Measurements from ENCODE around the gene A3GALT2. TPM values are rescaled to one million over a fixed set of nuclear protein-coding genes. Genes with fewer than 3 reads are reported as not detected.

The A3GALT2 gene
- total and polyA plus RNA-seq, 7 experiments from 2014 or later, result not detected

DNA sequence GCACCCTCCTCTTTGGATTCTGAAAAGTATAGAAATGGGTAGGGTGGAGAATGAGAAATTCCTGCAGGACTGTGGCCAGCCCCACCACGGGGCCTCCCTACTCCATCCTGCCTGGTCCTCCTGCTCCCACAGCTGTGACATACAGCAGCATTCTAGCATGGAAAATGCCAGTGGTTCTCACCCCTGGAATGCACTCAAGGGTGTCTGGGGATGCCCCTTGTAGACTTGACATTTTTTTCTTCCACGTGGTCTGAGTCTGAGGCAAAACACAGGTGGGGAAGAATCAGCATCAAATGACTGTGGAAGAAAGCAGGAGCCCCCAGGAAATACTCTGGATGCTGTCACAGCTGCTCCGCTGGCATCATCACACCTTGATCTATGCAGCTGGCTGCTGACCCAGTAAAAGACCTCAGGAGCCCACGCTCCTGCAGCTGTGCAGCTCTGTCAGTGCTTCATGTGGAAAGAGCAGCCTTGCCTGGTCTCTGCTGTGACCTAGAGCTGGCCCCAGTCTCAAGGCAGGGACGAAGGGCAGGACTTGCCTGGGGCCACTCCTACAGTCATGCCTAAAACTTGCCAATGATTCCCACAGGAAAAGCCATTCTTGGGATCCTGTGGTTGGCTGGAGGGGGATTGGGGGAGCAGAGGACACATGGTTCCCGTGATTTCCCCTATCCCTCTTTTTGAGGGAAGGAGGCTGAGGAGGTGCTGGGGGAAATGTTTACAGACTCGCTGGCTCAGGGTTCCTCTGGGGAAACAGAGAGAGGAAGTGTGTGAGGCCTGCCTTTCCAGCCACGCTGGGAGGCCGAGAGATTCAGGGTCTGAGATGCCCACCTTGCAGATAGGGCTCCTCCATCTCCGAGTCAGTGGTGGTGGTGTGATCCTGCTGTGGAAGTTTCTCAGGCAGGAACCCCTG lies 10.8 kb upstream of the A3GALT2 start:
- H3K27me3 Mint-ChIP-seq, result no peaks in the 10 kb centered on the region
- H3K4me3 ChIP-seq (ENCODE audit: low read length), result no peak overlapping the region
- ChIA-PET CTCF (no interaction called here), POLR2A (no interaction called here)
- no peak for DNase-seq
- H3K9me3 ChIP-seq (ENCODE audit: control insufficient read depth in 2 of 3, low read length in 3 of 3), result no peaks in the 10 kb centered on the region
- H3K4me1 Mint-ChIP-seq, result peaks cover 7 to 23% (median 18%) of the 10 kb centered on the region in 7 donors
- intact Hi-C loops (cut with micrococcal nuclease), result no loop called here
- H3K36me3 Mint-ChIP-seq, result peaks cover 14 to 47% (median 20%) of the 10 kb centered on the region in 5 donors
- no peaks in the 10 kb centered on the region for H3K4me1 ChIP-seq (ENCODE audit: control insufficient read depth in 2 of 2, insufficient read depth in 2 of 2, low read length in 2 of 2)
- H3K27ac Mint-ChIP-seq, result no peak overlapping the region
- no peak overlapping the region for H3K4me3 Mint-ChIP-seq
- no peaks in the 10 kb centered on the region for H3K9me3 Mint-ChIP-seq
- no peaks in the 10 kb centered on the region for H3K27me3 ChIP-seq (ENCODE audit: control insufficient read depth in 2 of 2, insufficient read depth in 2 of 2, low read length in 2 of 2)
- no peak overlapping the region for H3K27ac ChIP-seq (ENCODE audit: low read depth, low read length)
- peaks cover 17 to 71% (median 34%) of the 10 kb centered on the region in 3 experiments for H3K36me3 ChIP-seq (ENCODE audit: control insufficient read depth in 2 of 3, insufficient read depth in 3 of 3, low read length in 3 of 3)
- no peak for ATAC-seq

DNA sequence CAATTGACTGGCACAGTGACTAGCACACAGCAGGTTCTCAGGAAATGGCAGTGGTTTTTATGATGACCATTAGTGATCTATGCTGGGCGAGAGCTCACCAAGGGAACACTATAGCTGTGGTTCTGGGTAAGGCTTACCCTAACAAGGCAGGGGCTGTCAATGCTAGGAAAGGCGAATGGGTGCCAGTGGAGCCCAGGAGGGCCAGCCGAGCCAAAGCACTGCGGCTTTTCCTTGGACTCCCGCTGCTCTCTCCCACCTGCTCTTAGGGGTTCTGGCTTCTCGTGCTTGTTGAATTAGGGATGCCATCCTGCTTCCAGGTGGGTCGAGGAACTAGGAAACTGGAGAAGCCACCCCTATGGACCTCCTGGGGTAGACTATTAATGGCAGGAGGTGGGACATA lies 10.0 kb upstream of the A3GALT2 start:
- H3K4me1 Mint-ChIP-seq, result peaks cover 6 to 21% (median 11%) of the 10 kb centered on the region in 7 donors
- H3K36me3 Mint-ChIP-seq, result peaks cover 16 to 52% (median 23%) of the 10 kb centered on the region in 5 donors
- Histone ChIP-seq H3K36me3 (ENCODE audit: control insufficient read depth in 2 of 3, insufficient read depth in 3 of 3, low read length in 3 of 3) (peaks cover 17 to 79% (median 40%) of the 10 kb centered on the region in 3 experiments), H3K9me3 (ENCODE audit: control insufficient read depth in 2 of 3, low read length in 3 of 3) (no peaks in the 10 kb centered on the region), H3K27ac (ENCODE audit: low read depth, low read length) (no peak overlapping the region), H3K27me3 (ENCODE audit: control insufficient read depth in 2 of 2, insufficient read depth in 2 of 2, low read length in 2 of 2) (no peaks in the 10 kb centered on the region), H3K4me1 (ENCODE audit: control insufficient read depth in 2 of 2, insufficient read depth in 2 of 2, low read length in 2 of 2) (no peaks in the 10 kb centered on the region), H3K4me3 (ENCODE audit: low read length) (no peak overlapping the region)
- H3K4me3 Mint-ChIP-seq, result no peak overlapping the region
- H3K27me3 Mint-ChIP-seq, result no peaks in the 10 kb centered on the region
- no peak overlapping the region for H3K27ac Mint-ChIP-seq
- POLR2A ChIA-PET, result no interaction called here
- ATAC-seq (no peak), DNase-seq (no peak)
- CTCF ChIA-PET, result interaction anchor here (1.1 kb wide), 1 partner anchor 33 kb away, joined by 3 read pairs; no protein-coding TSS in a partner anchor
- intact Hi-C loops (cut with micrococcal nuclease), result no loop called here
- no peaks in the 10 kb centered on the region for H3K9me3 Mint-ChIP-seq

DNA sequence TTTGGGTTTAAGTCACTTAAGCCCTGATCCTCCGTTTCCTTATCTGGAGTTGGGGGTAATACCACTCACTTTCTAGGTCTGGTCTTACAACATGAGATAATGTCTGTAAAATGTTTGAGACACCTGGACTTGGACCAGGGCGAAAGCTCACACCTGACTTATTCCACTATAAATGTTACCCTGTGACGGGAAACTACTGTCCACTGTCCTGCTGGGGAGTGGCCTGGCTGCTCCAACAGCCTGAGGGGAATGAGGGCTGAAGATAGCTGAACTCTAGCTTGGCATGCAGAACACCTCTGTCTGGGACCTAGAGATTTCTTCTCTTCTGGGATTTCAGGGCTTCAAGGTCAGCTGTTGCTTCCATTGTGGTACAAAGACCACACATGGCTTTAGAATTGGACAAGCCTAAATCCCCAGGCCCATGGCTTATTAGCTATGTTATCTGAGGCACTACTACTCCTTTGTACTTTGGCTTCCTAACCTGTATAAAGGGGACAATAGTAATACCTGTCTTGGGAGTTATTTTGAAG lies 9.5 kb upstream of the A3GALT2 start:
- CTCF ChIA-PET, result interaction anchor here (1.1 kb wide), 1 partner anchor 33 kb away, joined by 3 read pairs; no protein-coding TSS in a partner anchor
- intact Hi-C loops (cut with micrococcal nuclease), result no loop called here
- peaks cover 20 to 56% (median 27%) of the 10 kb centered on the region in 5 donors for H3K36me3 Mint-ChIP-seq

DNA sequence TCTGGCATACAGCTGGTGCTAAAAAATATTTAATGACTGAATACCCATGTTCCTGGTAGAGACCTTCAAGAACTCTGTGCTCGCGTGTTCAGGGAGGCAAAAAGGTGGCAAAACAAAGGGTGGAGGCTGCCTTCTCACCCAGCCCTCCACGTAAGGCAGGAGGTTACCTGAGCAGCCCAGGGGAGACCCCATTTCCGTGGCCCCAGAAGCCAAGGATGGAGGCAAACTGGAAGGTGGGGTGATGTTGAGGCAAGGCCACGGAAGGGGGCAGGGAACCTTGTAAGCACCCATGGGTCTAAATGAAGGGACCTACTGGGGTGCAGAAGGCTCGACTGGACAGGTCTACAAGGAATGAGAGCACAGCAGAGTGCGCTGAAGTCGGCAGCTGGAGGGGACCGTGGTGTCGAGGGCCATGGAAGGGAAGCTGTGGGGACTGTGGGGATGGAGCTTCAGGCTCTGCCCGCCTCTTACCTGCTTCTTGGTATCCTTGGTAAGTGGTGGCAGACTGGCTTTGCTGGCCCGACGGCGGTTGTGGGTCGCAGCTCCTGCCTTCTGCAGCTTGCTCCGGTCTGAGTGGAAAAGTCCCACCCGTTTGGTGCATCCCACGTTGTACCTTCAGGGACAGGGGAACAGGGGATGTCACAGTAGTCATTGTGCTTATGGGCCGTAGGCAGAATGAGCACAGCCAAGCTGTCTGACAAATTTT lies 8.9 kb upstream of the A3GALT2 start:
- H3K4me3 ChIP-seq (ENCODE audit: low read length), result no peak overlapping the region
- CTCF ChIA-PET, result interaction anchor here (1.1 kb wide), 1 partner anchor 32 kb away, joined by 3 read pairs; no protein-coding TSS in a partner anchor
- H3K4me1 ChIP-seq (ENCODE audit: control insufficient read depth in 2 of 2, insufficient read depth in 2 of 2, low read length in 2 of 2), result no peaks in the 10 kb centered on the region
- no peak overlapping the region for H3K27ac ChIP-seq (ENCODE audit: low read depth, low read length)
- POLR2A ChIA-PET, result interaction anchor here (0.5 kb wide), 1 partner anchor 224 kb away, joined by 3 read pairs; no protein-coding TSS in a partner anchor
- ATAC-seq (no peak), DNase-seq (no peak)
- Mint-ChIP-seq H3K9me3 (no peaks in the 10 kb centered on the region), H3K36me3 (peaks cover 22 to 56% (median 25%) of the 10 kb centered on the region in 5 donors), H3K4me3 (peak overlapping the region in 1 of 10 donors; percentile 61), H3K27ac (peak overlapping the region in 3 of 9 donors; percentile 5 to 23 (median 17)), H3K4me1 (peaks cover under 1 to 14% (median 4%) of the 10 kb centered on the region in 7 donors), H3K27me3 (no peaks in the 10 kb centered on the region)
- intact Hi-C loops (cut with micrococcal nuclease), result no loop called here
- no peaks in the 10 kb centered on the region for H3K9me3 ChIP-seq (ENCODE audit: control insufficient read depth in 2 of 3, low read length in 3 of 3)
- H3K27me3 ChIP-seq (ENCODE audit: control insufficient read depth in 2 of 2, insufficient read depth in 2 of 2, low read length in 2 of 2), result no peaks in the 10 kb centered on the region
- peaks cover 25 to 90% (median 46%) of the 10 kb centered on the region in 3 experiments for H3K36me3 ChIP-seq (ENCODE audit: control insufficient read depth in 2 of 3, insufficient read depth in 3 of 3, low read length in 3 of 3)

More for the DNA sequence above, 9.5 kb upstream of the A3GALT2 start:
- no peak for ATAC-seq
- peaks cover 7 to 21% (median 11%) of the 10 kb centered on the region in 7 donors for H3K4me1 Mint-ChIP-seq
- H3K27me3 Mint-ChIP-seq, result no peaks in the 10 kb centered on the region
- no peaks in the 10 kb centered on the region for H3K4me1 ChIP-seq (ENCODE audit: control insufficient read depth in 2 of 2, insufficient read depth in 2 of 2, low read length in 2 of 2)
- no peak overlapping the region for H3K4me3 ChIP-seq (ENCODE audit: low read length)
- no peak overlapping the region for H3K27ac Mint-ChIP-seq
- no peaks in the 10 kb centered on the region for H3K27me3 ChIP-seq (ENCODE audit: control insufficient read depth in 2 of 2, insufficient read depth in 2 of 2, low read length in 2 of 2)
- DNase-seq, result no peak
- no peak overlapping the region for H3K4me3 Mint-ChIP-seq
- H3K9me3 ChIP-seq (ENCODE audit: control insufficient read depth in 2 of 3, low read length in 3 of 3), result no peaks in the 10 kb centered on the region
- H3K36me3 ChIP-seq (ENCODE audit: control insufficient read depth in 2 of 3, insufficient read depth in 3 of 3, low read length in 3 of 3), result peaks cover 18 to 84% (median 45%) of the 10 kb centered on the region in 3 experiments
- POLR2A ChIA-PET, result no interaction called here
- H3K9me3 Mint-ChIP-seq, result no peaks in the 10 kb centered on the region
- H3K27ac ChIP-seq (ENCODE audit: low read depth, low read length), result no peak overlapping the region

DNA sequence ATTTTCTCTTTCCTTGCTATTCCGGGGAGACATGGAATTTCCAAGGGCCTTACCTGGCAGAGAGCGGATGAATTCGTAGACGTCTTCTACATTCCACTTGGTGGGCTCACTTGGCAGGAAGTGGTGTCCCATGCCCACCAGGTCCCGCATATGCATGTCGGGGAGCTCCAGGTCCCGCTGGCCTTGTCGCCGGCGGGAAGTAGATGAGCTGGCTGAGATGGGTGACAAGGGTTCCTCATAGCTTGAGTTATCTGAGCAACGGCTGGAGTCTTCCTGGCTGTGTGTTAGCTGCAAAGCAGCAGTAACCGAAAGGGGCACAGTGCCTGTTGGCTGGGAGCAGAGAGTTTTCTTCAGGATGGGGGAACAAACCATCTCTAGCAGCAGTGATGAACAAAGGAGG lies 7.9 kb upstream of the A3GALT2 start:
- Histone ChIP-seq H3K9me3 (ENCODE audit: control insufficient read depth in 2 of 3, low read length in 3 of 3) (no peaks in the 10 kb centered on the region), H3K4me1 (ENCODE audit: control insufficient read depth in 2 of 2, insufficient read depth in 2 of 2, low read length in 2 of 2) (no peaks in the 10 kb centered on the region), H3K4me3 (ENCODE audit: low read length) (no peak overlapping the region), H3K27ac (ENCODE audit: low read depth, low read length) (no peak overlapping the region), H3K27me3 (ENCODE audit: control insufficient read depth in 2 of 2, insufficient read depth in 2 of 2, low read length in 2 of 2) (no peaks in the 10 kb centered on the region), H3K36me3 (ENCODE audit: control insufficient read depth in 2 of 3, insufficient read depth in 3 of 3, low read length in 3 of 3) (peaks cover 28 to 100% (median 49%) of the 10 kb centered on the region in 3 experiments)
- no peaks in the 10 kb centered on the region for H3K9me3 Mint-ChIP-seq
- intact Hi-C loops (cut with micrococcal nuclease), result no loop called here
- ChIA-PET POLR2A (interaction anchor here (0.5 kb wide), 1 partner anchor 225 kb away, joined by 3 read pairs; no protein-coding TSS in a partner anchor), CTCF (no interaction called here)
- no peaks in the 10 kb centered on the region for H3K27me3 Mint-ChIP-seq
- DNase-seq, result no peak
- H3K4me1 Mint-ChIP-seq, result peaks cover 0 to 11% (median 0%) of the 10 kb centered on the region in 7 donors
- no peak overlapping the region for H3K4me3 Mint-ChIP-seq
- peak overlapping the region in 1 of 9 donors; percentile 19 for H3K27ac Mint-ChIP-seq
- ATAC-seq, result no peak
- peaks cover 22 to 50% (median 25%) of the 10 kb centered on the region in 5 donors for H3K36me3 Mint-ChIP-seq

DNA sequence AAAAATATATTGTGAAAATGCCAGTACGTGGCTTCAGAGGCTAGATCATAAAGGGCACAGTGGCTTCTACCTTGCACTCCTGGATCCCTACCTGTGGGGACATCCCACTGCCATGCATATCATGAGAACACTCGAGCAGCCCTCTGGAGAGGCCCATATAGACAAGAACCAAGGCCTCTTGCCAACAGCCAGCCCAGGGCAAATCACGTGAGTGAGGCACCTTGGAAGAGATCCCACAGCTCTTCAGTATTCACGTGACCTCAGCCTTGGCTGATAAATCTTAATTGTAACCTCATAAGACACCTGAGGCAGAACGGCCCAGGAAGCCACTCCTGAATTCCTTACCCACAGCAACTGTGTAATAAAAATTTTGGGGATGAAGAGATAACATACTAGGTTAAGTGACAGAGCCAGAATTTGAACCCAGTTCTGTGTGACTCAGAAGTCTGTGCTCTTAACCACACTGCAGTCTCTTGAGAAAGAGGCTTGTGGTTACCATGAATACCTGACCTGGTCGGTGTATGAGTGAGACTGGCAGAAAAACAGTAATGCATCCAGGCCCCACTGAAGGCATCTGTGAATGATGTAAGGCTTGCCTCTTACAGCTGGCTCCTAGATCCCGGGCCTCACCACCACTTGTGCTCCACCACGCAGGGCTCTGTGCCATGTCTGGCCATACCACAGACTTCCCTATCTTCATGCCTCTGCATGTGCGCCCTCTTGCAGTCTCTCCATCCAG lies 6.9 kb upstream of the A3GALT2 start:
- Histone ChIP-seq H3K9me3 (ENCODE audit: control insufficient read depth in 2 of 3, low read length in 3 of 3) (no peaks in the 10 kb centered on the region), H3K4me3 (ENCODE audit: low read length) (no peak overlapping the region), H3K27ac (ENCODE audit: low read depth, low read length) (no peak overlapping the region), H3K36me3 (ENCODE audit: control insufficient read depth in 2 of 3, insufficient read depth in 3 of 3, low read length in 3 of 3) (peaks cover 28 to 97% (median 49%) of the 10 kb centered on the region in 3 experiments), H3K27me3 (ENCODE audit: control insufficient read depth in 2 of 2, insufficient read depth in 2 of 2, low read length in 2 of 2) (no peaks in the 10 kb centered on the region), H3K4me1 (ENCODE audit: control insufficient read depth in 2 of 2, insufficient read depth in 2 of 2, low read length in 2 of 2) (no peaks in the 10 kb centered on the region)
- Mint-ChIP-seq H3K9me3 (no peaks in the 10 kb centered on the region), H3K27me3 (no peaks in the 10 kb centered on the region), H3K27ac (no peak overlapping the region), H3K36me3 (peaks cover 21 to 48% (median 25%) of the 10 kb centered on the region in 5 donors), H3K4me3 (no peak overlapping the region), H3K4me1 (peaks cover 0 to 10% (median 0%) of the 10 kb centered on the region in 7 donors)
- ChIA-PET POLR2A (no interaction called here), CTCF (no interaction called here)
- no peak for DNase-seq
- intact Hi-C loops (cut with micrococcal nuclease), result no loop called here
- peak; percentile 31 for ATAC-seq
